Aorta (tissue), 5 donors: Measurements from ENCODE around the gene TIMP4. TPM values are rescaled to one million over a fixed set of nuclear protein-coding genes. Genes with fewer than 3 reads are reported as not detected.

ENCODE experiments used
- ATAC-seq: fragments of 200-7000 bp; cut with Tn5 transposase; one replicate; pipeline ENCODE4 v1.9.1; 2022; ENCODE audit warnings: moderate library complexity; ENCODE audit not compliant: low FRiP score
- DNase-seq, 2 donors: peaks; one replicate each; pipeline ENCODE4 v3.0.0-alpha.2; 2020
- H3K27ac ChIP-seq, 2 donors: one replicate each; pipeline ENCODE4 v1.5.1; 2013; ENCODE audit warnings: low read length in 2 of 2, mild to moderate bottlenecking in 2 of 2, moderate library complexity in 2 of 2, control low read depth in 1 of 2, inconsistent platforms in 1 of 2, low read depth in 1 of 2
- H3K27me3 ChIP-seq, 2 donors: one replicate each; pipeline ENCODE4 v1.6.1; 2013; ENCODE audit warnings: control low read depth in 1 of 2, low read length in 1 of 2, mild to moderate bottlenecking in 1 of 2, moderate library complexity in 1 of 2; ENCODE audit not compliant: insufficient read depth in 2 of 2, control insufficient read depth in 1 of 2
- H3K36me3 ChIP-seq, 2 donors: one replicate each; pipeline ENCODE4 v1.6.1; 2013; ENCODE audit warnings: control low read depth in 1 of 2, low read length in 1 of 2, mild to moderate bottlenecking in 1 of 2; ENCODE audit not compliant: insufficient read depth in 2 of 2, control insufficient read depth in 1 of 2
- H3K4me1 ChIP-seq, 2 donors: one replicate each; pipeline ENCODE4 v1.6.1; 2013; ENCODE audit warnings: low read length in 2 of 2, control low read depth in 1 of 2, mild to moderate bottlenecking in 1 of 2, moderate library complexity in 1 of 2; ENCODE audit not compliant: insufficient read depth in 2 of 2, control insufficient read depth in 1 of 2
- H3K4me3 ChIP-seq, 2 donors: one replicate each; pipeline ENCODE4 v1.5.1; 2013; ENCODE audit warnings: low read length in 2 of 2, control low read depth in 1 of 2, mild to moderate bottlenecking in 1 of 2
- H3K9me3 ChIP-seq: one replicate; pipeline ENCODE4 v1.6.1; 2013; ENCODE audit warnings: mild to moderate bottlenecking, low read length; ENCODE audit not compliant: control insufficient read depth
- WGBS, 2 donors: extraction: QIAGEN DNeasy Blood & Tissue Kit; methylation state at CpG; one replicate each; pipeline ENCODE4 v1.1.7; 2013; 5-methylcytosine and 5-hydroxymethylcytosine counted together
- intact Hi-C, 2 donors: fragments of 100-400 bp; cut with DNase I; formaldehyde crosslinking; loops; one replicate each; pipeline versions ENCODE4 v1.14.2 to v1.15.0; 2022
- polyA plus RNA-seq, 2 donors: library from polyadenylated mRNA; stranded (reverse); fragments of 200-250 nt; gene quantifications; one replicate each; pipeline ENCODE4 v1.2.3, GENCODE V29; 2013
- total RNA-seq, 2 donors: library from RNA; stranded (reverse); fragmentation: NEBNext Ultra II Directional; extraction: Animal tissue kit (Norgen Biotek cat#: 25700); gene quantifications; one replicate each; pipeline ENCODE4 v1.2.1, GENCODE V29; 2021
- donor health status: healthy with polysubstance abuse.
- donor health status: Bipolar disorder and iron deficiency.
- donor health status: DM: no; HTN: no; CAD: no.
- donor health status: DM: no; HTN: no; CAD: no.
- donor health status: DM: yes; HTN: yes; CAD: no.

TIMP4 gene
- total and polyA plus RNA-seq, 4 donors: 8.3 to 80.1 (median 46.2) TPM

GRCh38 chr3:12148183-12148940 is 10.3 kb downstream of the TIMP4 start:
- ATAC-seq: no peak
- Histone ChIP-seq H3K27me3 (no peaks in the 10 kb centered on the region), H3K9me3 (no peaks in the 10 kb centered on the region), H3K36me3 (peaks cover 0 to under 1% of the 10 kb centered on the region in 2 donors), H3K4me1 (peaks cover 0 to 2% of the 10 kb centered on the region in 2 donors), H3K4me3 (no peak overlapping the region), H3K27ac (peak overlapping the region in 1 of 2 donors; percentile 65)
- DNase-seq: no peak
- WGBS, 2 donors: 24 to 29% methylated on average over 4 of the region's 4 CpGs
- intact Hi-C loops: no loop called here

- H3K27me3 ChIP-seq: no peaks in the 10 kb centered on the region
- H3K36me3 ChIP-seq: no peaks in the 10 kb centered on the region
- H3K27ac ChIP-seq: no peak overlapping the region
- no peaks in the 10 kb centered on the region for H3K9me3 ChIP-seq
- intact Hi-C loops: no loop called here
- DNase-seq (no peak), ATAC-seq (no peak)
- peaks cover 0 to 2% of the 10 kb centered on the region in 2 donors for H3K4me1 ChIP-seq
- H3K4me3 ChIP-seq: no peak overlapping the region
- 81 to 90% methylated on average over 9 of the region's 9 CpGs for WGBS, 2 donors
Observed at GRCh38 chr3:12147049-12147780, 11.5 kb downstream of the TIMP4 start.

DNA sequence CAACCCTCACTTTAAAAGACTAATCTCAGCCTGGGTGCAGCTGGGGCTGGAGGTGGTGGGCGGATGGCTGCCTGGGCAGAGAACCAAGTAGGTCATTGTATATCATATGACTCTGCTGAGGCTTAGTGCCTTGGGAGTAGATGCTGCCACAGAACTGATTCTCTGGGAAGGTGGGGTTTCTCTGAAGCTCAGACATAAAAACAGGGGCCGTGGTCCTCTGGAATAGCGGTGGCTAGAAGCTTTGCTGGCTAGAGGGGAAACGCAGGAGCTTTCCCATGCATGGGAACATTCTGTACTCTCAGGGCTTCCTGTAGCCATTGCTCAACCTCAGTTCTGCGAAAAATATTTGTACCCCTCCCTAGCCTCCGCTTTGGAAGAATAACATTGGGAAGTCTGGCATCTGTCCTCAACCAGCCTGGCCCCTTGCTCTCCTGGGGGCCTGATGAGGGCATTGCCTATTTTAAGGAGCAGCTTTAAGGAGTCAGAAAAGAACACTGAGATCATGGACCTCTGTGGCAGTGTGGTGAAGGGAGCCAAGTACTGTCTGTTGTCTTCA is 14.7 kb downstream of the TIMP4 start:
- Histone ChIP-seq H3K4me3 (no peak overlapping the region), H3K9me3 (no peaks in the 10 kb centered on the region), H3K36me3 (no peaks in the 10 kb centered on the region), H3K27ac (peak overlapping the region; percentile 51 to 100), H3K27me3 (no peaks in the 10 kb centered on the region), H3K4me1 (peaks cover 0 to 2% of the 10 kb centered on the region in 2 donors)
- WGBS, 2 donors: 4 to 6% methylated on average over 6 of the region's 6 CpGs
- DNase-seq (peak; percentile 69 to 84), ATAC-seq (peak; percentile 92)
- intact Hi-C loops: loop anchor here in 1 of 2 donors (2.0 kb wide), 1 partner anchor 341 kb away; the partner anchor contains the start of gene TSEN2

DNA sequence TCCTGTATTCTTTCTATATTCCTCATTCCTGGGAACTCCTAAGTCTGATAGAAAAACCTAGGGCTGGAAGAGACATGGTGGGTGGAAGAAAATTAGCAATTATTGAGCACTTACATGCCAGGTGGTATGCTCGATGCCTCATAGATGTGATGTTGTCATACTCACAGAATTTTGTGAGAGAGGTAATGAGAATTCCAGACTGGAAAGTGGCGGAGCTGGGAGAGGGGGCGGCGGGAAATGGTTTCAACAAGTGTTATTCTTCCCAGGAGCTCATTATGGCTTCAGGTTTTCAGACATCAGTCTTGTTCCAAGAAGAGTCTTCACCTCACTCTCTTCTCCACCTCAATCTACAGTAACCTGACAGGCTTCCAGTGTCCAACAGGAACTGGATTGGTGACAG is 16.2 kb downstream of the TIMP4 start:
- no peaks in the 10 kb centered on the region for H3K27me3 ChIP-seq
- peaks cover 0 to 2% of the 10 kb centered on the region in 2 donors for H3K4me1 ChIP-seq
- no peak overlapping the region for H3K4me3 ChIP-seq
- 93 to 97% methylated on average over 4 of the region's 4 CpGs for WGBS, 2 donors
- peak overlapping the region in 1 of 2 donors; percentile 78 for H3K27ac ChIP-seq
- no peak for ATAC-seq
- DNase-seq: no peak
- H3K36me3 ChIP-seq: no peaks in the 10 kb centered on the region
- intact Hi-C loops: no loop called here
- H3K9me3 ChIP-seq: no peaks in the 10 kb centered on the region

- Histone ChIP-seq H3K4me1 (peaks cover 0 to 2% of the 10 kb centered on the region in 2 donors), H3K4me3 (no peak overlapping the region)
- WGBS, 2 donors: 82 to 90% methylated on average over 1 of the region's 1 CpG
Observed at GRCh38 chr3:12141350-12141749, 17.4 kb downstream of the TIMP4 start.

GRCh38 chr3:12139111-12139511 is 19.6 kb downstream of the TIMP4 start:
- Histone ChIP-seq H3K4me3 (no peak overlapping the region), H3K4me1 (peaks cover 0 to 2% of the 10 kb centered on the region in 2 donors), H3K9me3 (no peaks in the 10 kb centered on the region), H3K27ac (no peak overlapping the region), H3K36me3 (no peaks in the 10 kb centered on the region), H3K27me3 (no peaks in the 10 kb centered on the region)
- 46 to 51% methylated on average over 5 of the region's 5 CpGs for WGBS, 2 donors
- DNase-seq (no peak), ATAC-seq (peak; percentile 67)
- intact Hi-C loops: loop anchor here (1.0 to 10.0 kb wide), 5 partner anchors 36 to 566 kb away; partner anchors contain the start of gene PPARG (in 1 of the 2)

More at GRCh38 chr3:12141350-12141749, 17.4 kb downstream of the TIMP4 start:
- DNase-seq (no peak), ATAC-seq (no peak)
- Histone ChIP-seq H3K9me3 (no peaks in the 10 kb centered on the region), H3K27me3 (no peaks in the 10 kb centered on the region), H3K27ac (no peak overlapping the region), H3K36me3 (no peaks in the 10 kb centered on the region)
- intact Hi-C loops: no loop called here

GRCh38 chr3:12138044-12138443 is 20.7 kb downstream of the TIMP4 start:
- no peak for DNase-seq
- Histone ChIP-seq H3K27me3 (no peaks in the 10 kb centered on the region), H3K9me3 (no peaks in the 10 kb centered on the region), H3K4me1 (no peaks in the 10 kb centered on the region), H3K4me3 (no peak overlapping the region), H3K36me3 (no peaks in the 10 kb centered on the region), H3K27ac (no peak overlapping the region)
- intact Hi-C loops: loop anchor here (10.0 kb wide), 2 partner anchors 147 to 567 kb away; partner anchors contain the start of gene PPARG (in 1 of the 2)
- WGBS, 2 donors: 0 to 9% methylated on average over 1 of the region's 1 CpG
- ATAC-seq: no peak

- Histone ChIP-seq H3K4me3 (no peak overlapping the region), H3K36me3 (no peaks in the 10 kb centered on the region), H3K9me3 (no peaks in the 10 kb centered on the region), H3K27ac (no peak overlapping the region), H3K27me3 (no peaks in the 10 kb centered on the region), H3K4me1 (no peaks in the 10 kb centered on the region)
- DNase-seq (no peak), ATAC-seq (no peak)
- 88 to 93% methylated on average over 3 of the region's 3 CpGs for WGBS, 2 donors
- intact Hi-C loops: loop anchor here (10.0 kb wide), 2 partner anchors 148 to 568 kb away; partner anchors contain the start of gene PPARG (in 1 of the 2)
Observed at GRCh38 chr3:12136371-12136770, 22.3 kb downstream of the TIMP4 start.
